ENCODE data around the gene CDKN1B.

DNA sequence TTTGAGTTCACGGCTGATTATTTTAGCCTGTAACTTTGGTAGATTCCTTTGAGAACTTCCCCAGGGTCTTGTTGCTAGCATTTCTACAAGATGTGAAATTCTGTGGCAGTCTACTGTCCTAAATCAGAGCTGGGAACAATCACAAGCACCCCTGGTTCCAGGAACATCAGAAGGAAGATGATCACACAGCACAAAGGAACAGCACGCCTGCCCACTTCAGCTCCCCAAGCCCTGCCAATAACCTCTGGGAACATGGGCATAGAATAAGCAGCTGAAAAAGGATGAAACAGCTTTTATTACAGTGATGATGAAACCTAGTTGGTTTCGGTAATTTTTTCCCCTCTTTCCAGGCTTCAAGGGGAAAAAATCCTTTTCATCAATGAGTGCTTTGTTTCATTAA lies 33.4 kb upstream of the CDKN1B start:
- no peak for TF ChIP-seq POLR2A (IDR thresholded peaks at IDR 0.05)
- TF ChIP-seq, protein P1, sequence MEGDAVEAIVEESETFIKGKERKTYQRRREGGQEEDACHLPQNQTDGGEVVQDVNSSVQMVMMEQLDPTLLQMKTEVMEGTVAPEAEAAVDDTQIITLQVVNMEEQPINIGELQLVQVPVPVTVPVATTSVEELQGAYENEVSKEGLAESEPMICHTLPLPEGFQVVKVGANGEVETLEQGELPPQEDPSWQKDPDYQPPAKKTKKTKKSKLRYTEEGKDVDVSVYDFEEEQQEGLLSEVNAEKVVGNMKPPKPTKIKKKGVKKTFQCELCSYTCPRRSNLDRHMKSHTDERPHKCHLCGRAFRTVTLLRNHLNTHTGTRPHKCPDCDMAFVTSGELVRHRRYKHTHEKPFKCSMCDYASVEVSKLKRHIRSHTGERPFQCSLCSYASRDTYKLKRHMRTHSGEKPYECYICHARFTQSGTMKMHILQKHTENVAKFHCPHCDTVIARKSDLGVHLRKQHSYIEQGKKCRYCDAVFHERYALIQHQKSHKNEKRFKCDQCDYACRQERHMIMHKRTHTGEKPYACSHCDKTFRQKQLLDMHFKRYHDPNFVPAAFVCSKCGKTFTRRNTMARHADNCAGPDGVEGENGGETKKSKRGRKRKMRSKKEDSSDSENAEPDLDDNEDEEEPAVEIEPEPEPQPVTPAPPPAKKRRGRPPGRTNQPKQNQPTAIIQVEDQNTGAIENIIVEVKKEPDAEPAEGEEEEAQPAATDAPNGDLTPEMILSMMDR (IDR thresholded peaks at IDR 0.05): no peak

Measured in heart left ventricle (tissue), 13 donors.